Endometrium (tissue), 2 donors: ENCODE results near the gene RAB6B.
"Not testable (repeated sequence)": the region's sequence is repeated elsewhere in the genome, so short reads cannot be mapped to it uniquely, and the experiment has no call there.

Source experiments
- FAIRE-seq: peaks from 2 replicates; lab custom pipeline; 2012; peaks lifted over from hg19 to GRCh38; lab: Jason Lieb, UNC
- donor health status: control.
- donor health status: control.

RAB6B gene

GRCh38 chr3:133805702-133806475, 89.8 kb downstream of the RAB6B start, which contains the start of gene SRPRB:
TSS of gene SRPRB (plus strand) at chr3:133805815. CDS start at chr3:133805849, 34 bp downstream.
- no peak for FAIRE-seq

GRCh38 chr3:133805384-133805701, 90.3 kb downstream of the RAB6B start:
- no peak for FAIRE-seq

GRCh38 chr3:133804896-133805295, 90.8 kb downstream of the RAB6B start:
- no peak for FAIRE-seq

GRCh38 chr3:133803469-133803868, 92.2 kb downstream of the RAB6B start:
- no peak for FAIRE-seq

- no peak for FAIRE-seq
These were observed 95.7 kb downstream of the RAB6B start for GRCh38 chr3:133799794-133800585.

- FAIRE-seq = no peak
These were observed 98.1 kb downstream of the RAB6B start for GRCh38 chr3:133797396-133798105.

- no peak for FAIRE-seq
These were observed 103.4 kb downstream of the RAB6B start for GRCh38 chr3:133792171-133792763.

GRCh38 chr3:133788024-133788423, 107.7 kb downstream of the RAB6B start:
- FAIRE-seq = no peak

- no peak for FAIRE-seq
These were observed 111.9 kb downstream of the RAB6B start for GRCh38 chr3:133783762-133784161.

- no peak for FAIRE-seq
These were observed 113.2 kb downstream of the RAB6B start for GRCh38 chr3:133782454-133782853.

- FAIRE-seq = no peak
These were observed 114.1 kb downstream of the RAB6B start for GRCh38 chr3:133781570-133781969.

GRCh38 chr3:133780756-133781155, 114.9 kb downstream of the RAB6B start:
- not testable (repeated sequence) for FAIRE-seq

GRCh38 chr3:133779626-133780203, 116.0 kb downstream of the RAB6B start:
- FAIRE-seq = no peak

- no peak for FAIRE-seq
These were observed 117.7 kb downstream of the RAB6B start for GRCh38 chr3:133777807-133778568.

- no peak for FAIRE-seq
These were observed 118.8 kb downstream of the RAB6B start for GRCh38 chr3:133776794-133777438.

- FAIRE-seq = no peak
These were observed 119.8 kb downstream of the RAB6B start for GRCh38 chr3:133775835-133776234.

GRCh38 chr3:133775309-133775708, 120.4 kb downstream of the RAB6B start:
- FAIRE-seq = no peak
